ENCODE measurements around the gene UPK2.
"Not testable (repeated sequence)": the region's sequence is repeated elsewhere in the genome, so short reads cannot be mapped to it uniquely, and the experiment has no call there.

The UPK2 gene

GRCh38 chr11:118938491-118939403 is 17.4 kb upstream of the UPK2 start:
- in situ Hi-C loops (cut with HindIII; ENCODE audit: low sequenced_read_pairs) = no loop called here

DNA sequence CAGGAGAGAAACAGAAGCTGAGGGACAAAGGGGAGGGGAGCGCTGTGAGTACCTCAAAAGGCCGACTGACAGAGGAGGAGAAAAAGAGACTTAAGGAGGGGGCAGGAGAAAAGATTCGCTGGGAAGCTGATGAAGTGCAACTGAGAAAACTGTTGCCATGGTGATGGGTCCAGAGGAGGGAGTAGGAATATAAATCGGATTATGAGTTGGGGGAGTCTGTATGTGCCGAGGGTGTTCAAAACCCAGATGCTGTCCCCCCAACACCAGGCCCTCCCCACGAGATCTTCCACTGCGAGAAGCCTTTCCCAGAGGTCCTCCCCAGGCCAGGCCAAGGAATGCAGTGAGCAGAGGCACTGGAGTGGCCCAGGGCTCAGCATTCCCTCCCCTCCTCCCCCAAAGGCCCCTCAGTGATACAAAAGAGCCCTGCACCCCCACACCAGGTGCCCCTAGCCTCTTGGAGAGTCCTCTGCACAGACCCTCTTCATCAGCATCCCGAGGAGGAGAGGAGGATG is 16.6 kb upstream of the UPK2 start:
- in situ Hi-C loops (cut with HindIII; ENCODE audit: low sequenced_read_pairs) = no loop called here

DNA sequence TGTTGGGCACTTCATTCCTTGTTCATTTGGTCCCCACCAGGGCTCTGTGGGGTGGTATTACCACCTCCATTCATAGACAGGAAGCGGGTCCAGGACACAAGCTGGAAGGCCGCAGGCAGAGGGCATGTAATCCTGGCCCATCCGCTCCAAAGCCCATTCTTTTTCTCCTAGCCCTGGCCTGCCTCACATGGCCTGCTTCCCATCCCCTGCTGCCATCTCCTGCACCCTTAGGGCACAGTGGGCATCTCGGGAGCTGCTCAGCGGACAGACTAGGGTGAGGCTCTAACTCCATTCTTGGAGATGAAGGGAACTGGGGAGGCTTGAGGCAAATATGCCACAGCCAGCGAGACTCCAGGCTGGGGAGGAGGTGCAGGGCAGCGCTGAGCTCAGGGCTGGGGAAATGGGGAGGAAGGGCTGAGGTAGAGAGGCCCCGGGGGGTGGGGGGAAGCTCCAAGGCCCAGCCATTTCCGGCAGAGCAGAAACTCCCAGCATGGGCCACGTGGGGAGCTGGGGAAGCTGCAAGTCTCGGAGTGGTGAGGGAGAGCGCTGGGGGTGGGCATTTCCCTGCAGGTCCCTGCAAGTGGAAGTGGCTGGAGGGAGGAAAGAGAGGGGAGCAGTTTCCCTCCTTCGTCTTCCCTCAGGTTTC is 16.0 kb upstream of the UPK2 start:
- in situ Hi-C loops (cut with HindIII; ENCODE audit: low sequenced_read_pairs) = loop anchor here (10.0 kb wide), 1 partner anchor 75 kb away; no protein-coding TSS in a partner anchor

- in situ Hi-C loops (cut with HindIII; ENCODE audit: low sequenced_read_pairs) = loop anchor here (5.0 to 10.0 kb wide), 3 partner anchors 45 to 240 kb away; no protein-coding TSS in a partner anchor
Measured at GRCh38 chr11:118947091-118947490, 9.0 kb upstream of the UPK2 start.

- in situ Hi-C loops (cut with HindIII; ENCODE audit: low sequenced_read_pairs) = loop anchor here (5.0 to 10.0 kb wide), 3 partner anchors 46 to 241 kb away; no protein-coding TSS in a partner anchor
Measured at GRCh38 chr11:118948000-118948399, 8.1 kb upstream of the UPK2 start.

- in situ Hi-C loops (cut with HindIII; ENCODE audit: low sequenced_read_pairs) = no loop called here
Measured at GRCh38 chr11:118953265-118953664, 2.8 kb upstream of the UPK2 start.

- in situ Hi-C loops (cut with HindIII; ENCODE audit: low sequenced_read_pairs) = not testable (repeated sequence)
Measured at GRCh38 chr11:118953976-118954375, 2.1 kb upstream of the UPK2 start.

DNA sequence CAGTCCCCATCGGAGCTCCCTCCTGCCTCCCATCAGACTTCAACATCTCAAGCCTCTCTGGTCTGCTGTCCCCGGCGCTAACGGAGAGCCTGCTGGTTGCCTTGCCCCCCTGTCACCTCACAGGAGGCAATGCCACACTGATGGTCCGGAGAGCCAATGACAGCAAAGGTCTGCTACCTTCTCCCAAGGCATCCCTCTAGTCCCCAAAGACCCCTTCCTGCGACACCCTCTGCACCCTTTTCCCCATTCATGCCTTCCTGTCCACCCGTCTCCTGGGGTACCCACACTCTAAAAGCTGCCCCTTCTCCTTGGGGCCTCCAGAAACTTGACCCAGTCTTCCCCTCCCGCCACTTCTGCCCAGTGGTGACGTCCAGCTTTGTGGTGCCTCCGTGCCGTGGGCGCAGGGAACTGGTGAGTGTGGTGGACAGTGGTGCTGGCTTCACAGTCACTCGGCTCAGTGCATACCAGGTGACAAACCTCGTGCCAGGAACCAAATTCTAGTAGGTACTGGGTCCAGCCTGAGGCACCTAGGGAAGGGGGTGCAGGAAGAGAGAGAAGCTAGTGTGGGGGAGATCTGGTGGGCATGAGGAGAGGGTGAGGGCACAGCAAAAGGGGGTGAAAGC is 860 bp downstream of the UPK2 start:
- in situ Hi-C loops (cut with HindIII; ENCODE audit: low sequenced_read_pairs) = no loop called here

GRCh38 chr11:118957549-118957948 is 1.5 kb downstream of the UPK2 start:
- in situ Hi-C loops (cut with HindIII; ENCODE audit: low sequenced_read_pairs) = no loop called here

GRCh38 chr11:118957968-118958367 is 1.9 kb downstream of the UPK2 start:
- in situ Hi-C loops (cut with HindIII; ENCODE audit: low sequenced_read_pairs) = no loop called here

DNA sequence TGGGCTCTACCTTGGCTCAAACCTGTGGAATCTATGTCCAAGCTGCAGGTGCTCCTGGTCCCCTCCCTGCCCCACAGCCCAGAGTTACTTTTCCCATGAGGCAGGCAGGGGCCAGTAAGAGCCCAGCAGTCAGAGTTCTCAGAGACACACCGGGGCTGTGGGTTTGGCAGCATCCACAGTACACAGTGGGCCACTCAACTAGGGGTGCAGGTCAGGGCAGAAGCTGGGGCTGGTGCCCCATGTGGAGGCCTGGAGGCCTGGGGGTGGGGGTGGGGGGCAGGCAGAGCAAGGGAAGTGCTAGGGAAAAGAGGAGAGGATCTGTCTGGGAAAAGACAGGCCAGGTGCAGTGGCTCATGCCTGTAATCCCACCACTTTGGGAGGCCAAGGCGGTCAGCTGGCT is 2.5 kb downstream of the UPK2 start:
- in situ Hi-C loops (cut with HindIII; ENCODE audit: low sequenced_read_pairs) = no loop called here

DNA sequence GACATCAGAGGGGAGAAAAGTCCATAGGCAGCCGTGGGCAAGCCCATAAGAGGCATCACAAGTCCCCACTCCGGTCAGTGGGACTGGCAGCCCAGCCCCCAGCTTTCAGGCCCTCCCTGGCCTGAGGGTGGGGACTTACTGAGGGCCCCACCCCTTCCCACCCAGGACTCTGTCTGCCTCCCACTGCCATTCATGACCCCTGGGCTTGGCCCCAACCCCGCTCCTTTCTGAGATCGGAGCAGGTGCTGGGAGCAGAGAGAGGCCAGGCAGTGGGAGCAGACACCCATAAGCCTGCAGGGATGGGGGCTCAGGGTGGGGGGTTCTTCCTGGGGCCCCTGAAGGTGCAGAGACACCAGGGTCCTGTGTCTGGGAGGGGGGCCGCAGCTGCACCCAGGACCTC is 5.1 kb downstream of the UPK2 start:
- in situ Hi-C loops (cut with HindIII; ENCODE audit: low sequenced_read_pairs) = no loop called here

GRCh38 chr11:118961591-118961990 is 5.5 kb downstream of the UPK2 start:
- in situ Hi-C loops (cut with HindIII; ENCODE audit: low sequenced_read_pairs) = no loop called here

DNA sequence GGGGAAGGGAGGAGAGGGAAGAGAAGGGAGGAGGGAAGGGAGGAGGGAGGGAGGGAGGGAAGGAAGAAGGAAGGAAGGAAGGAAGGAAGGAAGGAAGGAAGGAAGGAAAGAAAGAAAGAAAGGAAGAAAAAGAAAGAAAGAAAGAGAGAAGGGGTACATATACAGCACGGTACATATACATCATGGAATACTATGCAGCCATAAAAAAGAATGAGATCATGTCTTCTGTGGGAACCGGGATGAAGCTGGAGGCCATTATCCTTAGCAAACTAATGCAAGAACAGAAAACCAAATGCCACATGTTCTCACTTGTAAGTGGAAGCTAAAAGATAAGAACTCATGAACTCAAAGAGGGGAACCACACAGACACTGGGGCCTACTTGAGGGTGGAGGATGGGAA is 13.4 kb downstream of the UPK2 start:
- in situ Hi-C loops (cut with HindIII; ENCODE audit: low sequenced_read_pairs) = not testable (repeated sequence)

DNA sequence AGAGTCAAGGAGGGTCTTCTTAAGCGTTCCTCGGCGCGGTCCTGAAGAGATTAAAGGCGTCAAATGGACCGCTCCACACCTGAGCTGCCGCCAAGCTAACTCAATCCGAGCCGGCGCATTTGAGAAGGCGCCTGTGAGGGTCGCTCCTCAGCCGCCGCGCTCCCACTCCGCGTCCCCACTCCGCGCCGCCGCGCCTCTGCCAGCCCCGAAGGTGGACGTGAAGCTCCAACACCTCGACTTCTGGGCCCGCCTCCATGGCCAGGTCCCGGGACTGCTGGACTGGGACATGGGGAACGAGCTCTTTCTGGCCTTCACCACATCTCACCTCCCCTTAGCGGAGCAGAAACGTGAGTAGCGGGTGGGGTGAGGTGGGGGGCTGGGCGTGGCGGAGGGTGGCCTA is 15.5 kb downstream of the UPK2 start, which contains the start of gene FOXR1:
TSS of gene FOXR1 (plus strand) at position 116 of the 400 bp plus-strand sequence. CDS start at position 287, 171 bp downstream.
- in situ Hi-C loops (cut with HindIII; ENCODE audit: low sequenced_read_pairs) = no loop called here

DNA sequence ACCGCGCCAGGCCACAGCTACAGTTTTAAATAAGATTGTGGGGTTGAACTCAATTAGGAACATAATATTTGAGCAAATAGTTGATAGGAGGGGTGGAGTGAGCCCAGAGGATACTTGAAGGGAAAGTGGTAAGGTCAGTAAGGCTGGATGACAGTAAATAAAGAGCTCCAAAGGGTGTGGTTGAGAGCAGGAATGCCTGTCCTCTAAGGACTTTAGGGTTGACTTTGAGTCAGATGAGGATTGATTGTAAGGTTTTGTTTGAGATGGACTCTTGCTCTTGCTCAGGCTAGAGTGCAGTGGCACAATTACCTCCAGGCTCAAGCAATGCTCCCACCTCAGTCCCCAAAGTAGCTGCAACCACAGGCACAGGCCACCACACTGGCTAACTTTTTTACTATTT is 17.9 kb downstream of the UPK2 start:
- in situ Hi-C loops (cut with HindIII; ENCODE audit: low sequenced_read_pairs) = no loop called here

DNA sequence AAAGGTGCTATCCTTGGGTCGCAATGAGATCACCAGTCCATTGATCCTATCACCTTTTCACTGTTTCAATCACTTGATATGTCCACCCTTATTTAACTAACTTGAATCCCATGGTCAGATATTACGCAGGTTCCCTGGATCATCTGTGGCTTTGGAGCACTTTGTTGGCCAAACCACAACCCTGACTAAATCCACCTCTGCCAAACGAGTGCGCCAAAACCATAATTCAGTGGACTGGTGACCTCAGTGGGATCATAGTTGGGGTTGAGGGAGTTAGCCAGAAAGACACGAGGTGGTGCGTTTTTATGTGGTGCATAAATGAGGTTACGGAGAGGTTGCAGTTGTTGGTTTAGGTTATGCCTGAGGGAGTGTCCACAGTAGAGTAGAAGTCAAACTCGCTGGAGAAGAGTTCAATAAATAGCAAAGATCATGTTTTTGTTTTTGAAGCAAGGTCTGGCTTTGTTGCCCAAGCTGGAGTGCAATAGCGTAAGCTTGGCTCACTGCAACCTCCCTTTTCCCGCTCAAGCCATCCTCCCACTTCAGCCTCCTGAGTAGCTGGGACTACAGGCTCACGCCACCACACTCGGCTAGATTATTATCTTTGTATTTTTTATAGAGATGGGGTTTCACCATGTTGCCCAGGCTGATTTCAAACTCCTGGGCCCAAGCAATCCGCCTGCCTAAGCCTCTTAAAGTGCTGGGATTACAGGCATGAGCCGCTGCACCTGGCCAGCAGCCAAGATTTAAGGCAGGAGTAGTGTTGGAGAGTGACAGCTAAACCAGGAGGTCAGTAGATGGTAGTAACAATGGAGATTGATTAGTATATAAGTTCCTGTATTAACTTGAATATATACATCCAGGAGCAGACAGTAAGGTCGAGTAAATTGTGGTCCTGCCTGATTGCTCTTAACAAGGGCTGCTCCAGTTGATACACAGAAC is 19.9 kb downstream of the UPK2 start:
- in situ Hi-C loops (cut with HindIII; ENCODE audit: low sequenced_read_pairs) = no loop called here

DNA sequence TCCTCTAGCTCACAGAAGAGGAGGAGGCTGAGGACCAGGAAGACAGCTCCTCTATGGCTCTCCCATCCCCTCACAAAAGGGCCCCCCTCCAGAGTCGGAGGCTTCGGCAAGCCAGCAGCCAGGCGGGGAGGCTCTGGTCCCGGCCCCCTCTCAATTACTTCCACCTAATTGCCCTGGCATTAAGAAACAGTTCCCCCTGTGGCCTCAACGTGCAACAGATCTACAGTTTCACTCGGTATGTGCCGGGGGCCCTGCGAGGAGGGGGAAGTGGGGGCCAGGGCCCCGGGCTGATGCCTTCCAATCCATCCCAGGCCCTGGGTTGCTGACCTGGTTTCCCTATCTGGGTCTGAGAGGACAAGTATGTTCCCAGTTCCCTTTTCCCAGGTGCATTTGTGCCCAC is 23.3 kb downstream of the UPK2 start:
- in situ Hi-C loops (cut with HindIII; ENCODE audit: low sequenced_read_pairs) = no loop called here

DNA sequence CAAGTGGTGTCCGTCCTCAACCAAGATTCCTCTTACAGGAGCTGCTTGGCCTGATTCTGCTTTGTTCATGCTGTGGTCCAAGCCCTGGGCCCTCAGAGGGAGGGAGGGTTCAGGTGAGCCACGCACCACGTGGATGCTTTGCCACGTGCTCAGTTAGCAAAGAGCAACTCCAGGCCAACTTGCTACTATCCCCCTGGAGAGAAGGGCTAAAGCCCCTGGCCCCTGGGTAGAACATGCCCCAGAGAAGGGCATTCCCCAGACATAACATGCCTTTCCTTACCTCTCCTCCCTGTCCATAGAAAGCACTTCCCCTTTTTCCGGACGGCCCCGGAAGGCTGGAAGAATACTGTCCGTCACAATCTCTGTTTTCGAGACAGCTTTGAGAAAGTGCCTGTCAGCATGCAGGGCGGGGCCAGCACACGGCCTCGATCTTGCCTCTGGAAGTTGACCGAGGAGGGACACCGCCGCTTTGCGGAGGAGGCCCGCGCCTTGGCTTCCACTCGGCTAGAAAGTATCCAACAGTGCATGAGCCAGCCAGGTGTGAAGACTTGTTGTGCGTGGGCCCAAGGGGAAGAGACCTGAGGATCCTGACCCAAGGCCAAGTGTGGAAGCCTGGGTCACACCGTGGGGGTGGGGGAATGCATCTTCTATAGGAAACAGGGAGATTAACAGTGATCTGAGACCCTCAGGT is 24.2 kb downstream of the UPK2 start:
- in situ Hi-C loops (cut with HindIII; ENCODE audit: low sequenced_read_pairs) = no loop called here

GRCh38 chr11:118984337-118984736 is 28.2 kb downstream of the UPK2 start:
- in situ Hi-C loops (cut with HindIII; ENCODE audit: low sequenced_read_pairs) = not testable (repeated sequence)

Measured in endothelial cell of hepatic sinusoid (primary cell).